Measurements from ENCODE around the gene ENTREP1. TPM values are rescaled to one million over a fixed set of nuclear protein-coding genes. Genes with fewer than 3 reads are reported as not detected.

ENTREP1 gene
- total and polyA plus RNA-seq, 2 of the 4 experiments (the other 2 are of a cell fraction): not detected

DNA sequence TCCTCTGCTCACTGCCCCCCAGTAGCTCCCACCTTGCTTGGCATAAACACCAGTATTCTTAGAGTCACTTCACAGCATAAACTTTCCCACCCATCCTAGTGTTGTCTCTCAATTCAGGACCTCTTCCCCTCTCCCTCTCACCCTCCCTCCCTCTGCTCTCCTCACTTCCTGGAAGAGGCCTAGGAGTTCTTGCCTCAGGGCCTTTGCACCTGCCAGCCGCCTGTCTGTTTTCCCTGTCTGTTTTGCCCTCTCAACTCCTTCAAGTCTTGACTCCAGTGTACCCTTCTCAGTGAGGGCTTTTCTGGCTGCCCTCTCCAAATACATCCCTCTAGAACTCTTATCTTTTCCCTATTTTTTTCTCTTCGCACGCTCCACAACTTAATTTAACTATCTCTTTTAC is 86.2 kb downstream of the ENTREP1 start:
- Histone ChIP-seq H3K23ac (ENCODE audit: low read depth, low read length) (no peak overlapping the region; the same call in 1 of the 2 replicates), H3K14ac (replicated peaks; ENCODE audit: low read depth, low read length) (no peak overlapping the region), H3K4me3 (ENCODE audit: insufficient read depth, low read depth, low read length) (no peak overlapping the region), H3K18ac (ENCODE audit: low read depth, low read length) (no peak overlapping the region), H2BK5ac (ENCODE audit: low read depth, low read length, poor library complexity, severe bottlenecking) (no peak overlapping the region), H3K4me2 (ENCODE audit: low read depth, low read length) (no peak overlapping the region), H3K4ac (ENCODE audit: low read depth, low read length) (no peak overlapping the region), H3K27ac (ENCODE audit: insufficient read depth, low read length) (no peak overlapping the region), H3K79me1 (ENCODE audit: low read depth in 1 of 2, low read length in 2 of 2) (no peaks in the 10 kb centered on the region), H4K20me1 (ENCODE audit: insufficient read depth, low read length) (no peaks in the 10 kb centered on the region), H3K4me1 (ENCODE audit: control insufficient read depth, insufficient read depth, low read length) (no peaks in the 10 kb centered on the region), H2AFZ (replicated peaks; ENCODE audit: low read length, poor library complexity) (no peak overlapping the region), H4K5ac (ENCODE audit: low read depth, low read length) (no peak overlapping the region), H3K9me1 (ENCODE audit: insufficient read depth, low read length) (no peaks in the 10 kb centered on the region), H4K8ac (ENCODE audit: low read depth in 2 of 2, low read length in 2 of 2) (no peak overlapping the region), H2BK20ac (ENCODE audit: low read depth, low read length) (no peak overlapping the region), H3K36me3 (ENCODE audit: control insufficient read depth, insufficient read depth, low read length) (no peaks in the 10 kb centered on the region), H3K9ac (ENCODE audit: low read depth, low read length) (no peak overlapping the region), H2BK120ac (ENCODE audit: low read depth, low read length) (no peak overlapping the region), H4K91ac (ENCODE audit: insufficient read depth, low read depth, low read length) (no peak overlapping the region), H3K27me3 (ENCODE audit: control insufficient read depth, insufficient read depth, low read length) (peaks cover 4% of the 10 kb centered on the region; the same call in 1 of the 2 replicates), H3K9me3 (ENCODE audit: control insufficient read depth, insufficient read depth, low read length) (no peaks in the 10 kb centered on the region), H2AK5ac (ENCODE audit: low read depth, low read length) (no peak overlapping the region), H2AK9ac (replicated peaks; ENCODE audit: low read depth, low read length, poor library complexity) (peak overlapping the region; percentile 66), H2BK15ac (ENCODE audit: low read depth, low read length) (no peak overlapping the region), H3K56ac (ENCODE audit: extremely low read depth, insufficient read depth, low read length) (no peak overlapping the region)
- ChIA-PET CTCF (no interaction called here), POLR2A (ENCODE audit: unreplicated experiment) (no interaction called here)
- WGBS, 2 experiments (ENCODE audit: extremely low coverage in 2 of 2, insufficient read length in 1 of 2): 100% methylated on average over 1 to 2 of the region's 3 CpGs
- intact Hi-C loops (cut with micrococcal nuclease): no loop called here
- DNase-seq: no peak
- TF ChIP-seq NFE2L2 (IDR thresholded peaks at IDR 0.05; ENCODE audit: low read depth, low read length) (no peak), MAZ (IDR thresholded peaks at IDR 0.05; ENCODE audit: borderline replicate concordance, low read depth, low read length) (no peak), CHD1 (IDR thresholded peaks at IDR 0.05; ENCODE audit: low read depth, low read length) (no peak), RAD21 (IDR thresholded peaks at IDR 0.05; ENCODE audit: low read length) (no peak), RFX5 (IDR thresholded peaks at IDR 0.05; ENCODE audit: low read depth, low read length) (no peak), SMC3 (IDR thresholded peaks at IDR 0.05; ENCODE audit: low read depth, low read length) (no peak), BHLHE40 (IDR thresholded peaks at IDR 0.05; ENCODE audit: low read depth, low read length) (no peak)
- TF ChIP-seq, protein P1, sequence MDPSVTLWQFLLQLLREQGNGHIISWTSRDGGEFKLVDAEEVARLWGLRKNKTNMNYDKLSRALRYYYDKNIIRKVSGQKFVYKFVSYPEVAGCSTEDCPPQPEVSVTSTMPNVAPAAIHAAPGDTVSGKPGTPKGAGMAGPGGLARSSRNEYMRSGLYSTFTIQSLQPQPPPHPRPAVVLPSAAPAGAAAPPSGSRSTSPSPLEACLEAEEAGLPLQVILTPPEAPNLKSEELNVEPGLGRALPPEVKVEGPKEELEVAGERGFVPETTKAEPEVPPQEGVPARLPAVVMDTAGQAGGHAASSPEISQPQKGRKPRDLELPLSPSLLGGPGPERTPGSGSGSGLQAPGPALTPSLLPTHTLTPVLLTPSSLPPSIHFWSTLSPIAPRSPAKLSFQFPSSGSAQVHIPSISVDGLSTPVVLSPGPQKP (IDR thresholded peaks at IDR 0.05; ENCODE audit: borderline replicate concordance, low read depth, low read length): no peak
- TF ChIP-seq, protein P2, sequence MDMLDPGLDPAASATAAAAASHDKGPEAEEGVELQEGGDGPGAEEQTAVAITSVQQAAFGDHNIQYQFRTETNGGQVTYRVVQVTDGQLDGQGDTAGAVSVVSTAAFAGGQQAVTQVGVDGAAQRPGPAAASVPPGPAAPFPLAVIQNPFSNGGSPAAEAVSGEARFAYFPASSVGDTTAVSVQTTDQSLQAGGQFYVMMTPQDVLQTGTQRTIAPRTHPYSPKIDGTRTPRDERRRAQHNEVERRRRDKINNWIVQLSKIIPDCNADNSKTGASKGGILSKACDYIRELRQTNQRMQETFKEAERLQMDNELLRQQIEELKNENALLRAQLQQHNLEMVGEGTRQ (IDR thresholded peaks at IDR 0.05; ENCODE audit: low read depth, low read length): no peak
- in situ Hi-C loops (cut with MboI; ENCODE audit: low sequenced_read_pairs): loop anchor here (25.0 kb wide), 1 partner anchor 701 kb away; no protein-coding TSS in a partner anchor
- no peak for ATAC-seq (ENCODE audit: low read depth)
- no TSS peak for BruUV-seq (replicated peaks)
- dilution Hi-C loops (cut with HindIII; ENCODE audit: low sequenced_read_pairs, unreplicated experiment): no loop called here

All from IMR-90 (cell line).